HG02610 (cell line): ENCODE data around the gene SLC26A8.

ENCODE experiments used
- ATAC-seq: cut with Tn5 transposase; IDR thresholded peaks from one replicate; pipeline ENCODE4 v1.9.1; 2021; ENCODE audit warnings: mild to moderate bottlenecking, moderate library complexity; ENCODE audit not compliant: unreplicated experiment

SLC26A8 gene

GRCh38 chr6:36023996-36024795, at the start of gene SLC26A8:
TSS of gene SLC26A8 (minus strand) at chr6:36024641. CDS start at chr6:36019707, 4,934 bp downstream.
- ATAC-seq, result no peak

- no peak for ATAC-seq
Measured at GRCh38 chr6:36073587-36073986, 49.1 kb upstream of the SLC26A8 start.

GRCh38 chr6:36072681-36073080, 48.2 kb upstream of the SLC26A8 start:
- no peak for ATAC-seq

- ATAC-seq, result no peak
Measured at GRCh38 chr6:36071714-36072113, 47.3 kb upstream of the SLC26A8 start.

GRCh38 chr6:36071281-36071680, 46.8 kb upstream of the SLC26A8 start:
- ATAC-seq, result no peak

GRCh38 chr6:36070252-36070651, 45.8 kb upstream of the SLC26A8 start:
- ATAC-seq, result no peak

- no peak for ATAC-seq
Measured at GRCh38 chr6:36069573-36069972, 45.1 kb upstream of the SLC26A8 start.

- ATAC-seq, result no peak
Measured at GRCh38 chr6:36068586-36068985, 44.1 kb upstream of the SLC26A8 start.

GRCh38 chr6:36068012-36068392, 43.6 kb upstream of the SLC26A8 start:
- ATAC-seq, result no peak

- no peak for ATAC-seq
Measured at GRCh38 chr6:36067374-36068011, 43.1 kb upstream of the SLC26A8 start.

- no peak for ATAC-seq
Measured at GRCh38 chr6:36066817-36067216, 42.4 kb upstream of the SLC26A8 start.

- ATAC-seq, result no peak
Measured at GRCh38 chr6:36065916-36066315, 41.5 kb upstream of the SLC26A8 start.

- no peak for ATAC-seq
Measured at GRCh38 chr6:36064770-36065396, 40.4 kb upstream of the SLC26A8 start.

GRCh38 chr6:36063318-36064060, 39.0 kb upstream of the SLC26A8 start:
- no peak for ATAC-seq

GRCh38 chr6:36062247-36062646, 37.8 kb upstream of the SLC26A8 start:
- no peak for ATAC-seq

- no peak for ATAC-seq
Measured at GRCh38 chr6:36061236-36061635, 36.8 kb upstream of the SLC26A8 start.

GRCh38 chr6:36056178-36056577, 31.7 kb upstream of the SLC26A8 start:
- ATAC-seq, result no peak

GRCh38 chr6:36054956-36055355, 30.5 kb upstream of the SLC26A8 start:
- no peak for ATAC-seq

GRCh38 chr6:36054415-36054814, 30.0 kb upstream of the SLC26A8 start:
- ATAC-seq, result no peak

GRCh38 chr6:36053878-36054277, 29.4 kb upstream of the SLC26A8 start:
- no peak for ATAC-seq

GRCh38 chr6:36052097-36052496, 27.7 kb upstream of the SLC26A8 start:
- no peak for ATAC-seq
